Stimulated activated CD8-positive, alpha-beta memory T cell treated with anti-CD3 and anti-CD28 coated beads, Interleukin-2, amount 100 ng/mL, for 1 hour (primary cell): ENCODE data around the gene MUC2.

ENCODE experiments used
- DNase-seq, 2 donors: peaks; one replicate each; pipeline ENCODE4 v3.0.0-alpha.2; 2020; ENCODE audit warnings: low read depth in 2 of 2

MUC2 gene

DNA sequence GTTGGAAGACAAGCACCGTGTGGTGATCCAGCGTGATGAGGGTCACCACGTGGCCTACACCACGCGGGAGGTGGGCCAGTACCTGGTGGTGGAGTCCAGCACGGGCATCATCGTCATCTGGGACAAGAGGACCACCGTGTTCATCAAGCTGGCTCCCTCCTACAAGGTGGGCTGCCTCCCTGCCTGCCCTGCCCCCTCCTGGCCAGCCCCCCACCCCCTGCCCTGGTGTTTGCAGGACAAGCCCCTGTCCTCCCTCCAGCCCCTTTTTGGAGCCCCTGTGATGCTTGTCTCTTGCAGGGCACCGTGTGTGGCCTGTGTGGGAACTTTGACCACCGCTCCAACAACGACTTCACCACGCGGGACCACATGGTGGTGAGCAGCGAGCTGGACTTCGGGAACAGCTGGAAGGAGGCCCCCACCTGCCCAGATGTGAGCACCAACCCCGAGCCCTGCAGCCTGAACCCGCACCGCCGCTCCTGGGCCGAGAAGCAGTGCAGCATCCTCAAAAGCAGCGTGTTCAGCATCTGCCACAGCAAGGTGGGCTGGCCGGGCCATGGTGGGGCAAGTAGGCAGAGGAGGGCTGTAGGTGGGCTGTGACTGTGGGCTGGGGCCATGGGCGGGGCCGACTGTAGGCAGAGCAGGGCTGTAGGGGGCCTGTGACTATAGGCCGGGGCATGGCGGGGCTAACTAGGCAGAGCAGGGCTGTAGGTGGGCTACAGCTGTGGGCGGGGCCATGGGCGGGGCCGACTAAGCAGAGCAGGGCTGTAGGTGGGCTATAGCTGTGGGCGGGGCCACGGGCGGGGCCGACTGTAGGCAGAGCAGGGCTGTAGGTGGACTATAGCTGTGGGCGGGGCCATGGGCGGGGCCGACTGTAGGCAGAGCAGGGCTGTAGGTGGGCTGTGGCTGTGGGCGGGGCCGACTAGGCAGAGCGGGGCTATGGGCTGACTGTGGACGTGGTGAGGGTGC, 13.6 kb downstream of the MUC2 start:
- no peak for DNase-seq

DNA sequence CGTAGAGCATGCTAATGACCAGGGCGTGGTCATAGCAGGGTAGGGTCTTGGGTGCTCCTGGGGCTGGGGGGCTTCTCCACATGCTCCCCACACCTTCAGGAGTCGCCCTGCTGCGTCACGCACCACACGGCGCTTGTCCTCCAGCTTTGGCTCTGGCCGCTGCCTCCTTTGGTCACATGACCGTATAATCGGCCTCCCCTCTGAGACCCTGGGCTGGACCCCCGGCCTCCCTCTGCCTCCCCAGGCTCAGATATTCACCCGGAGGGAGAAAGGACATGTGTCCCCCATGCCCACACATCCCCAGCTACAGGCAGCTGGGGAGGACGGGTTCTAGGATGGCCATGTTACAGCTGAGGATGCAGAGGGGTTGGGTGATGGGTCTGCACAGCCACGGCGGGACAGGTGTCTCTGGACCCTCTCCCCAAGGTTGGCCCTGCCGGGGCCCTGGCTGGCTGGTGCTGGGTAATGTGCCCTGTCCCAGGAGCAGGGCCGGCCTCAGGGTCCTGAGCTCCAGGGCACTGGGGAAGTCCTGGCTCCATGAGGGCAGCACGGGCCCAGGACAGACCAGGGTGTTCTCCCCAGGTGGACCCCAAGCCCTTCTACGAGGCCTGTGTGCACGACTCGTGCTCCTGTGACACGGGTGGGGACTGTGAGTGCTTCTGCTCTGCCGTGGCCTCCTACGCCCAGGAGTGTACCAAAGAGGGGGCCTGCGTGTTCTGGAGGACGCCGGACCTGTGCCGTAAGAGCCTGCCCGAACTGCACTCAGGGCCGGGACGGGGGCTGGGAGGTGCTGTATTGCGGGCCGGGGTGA, 14.5 kb downstream of the MUC2 start:
- no peak for DNase-seq

DNA sequence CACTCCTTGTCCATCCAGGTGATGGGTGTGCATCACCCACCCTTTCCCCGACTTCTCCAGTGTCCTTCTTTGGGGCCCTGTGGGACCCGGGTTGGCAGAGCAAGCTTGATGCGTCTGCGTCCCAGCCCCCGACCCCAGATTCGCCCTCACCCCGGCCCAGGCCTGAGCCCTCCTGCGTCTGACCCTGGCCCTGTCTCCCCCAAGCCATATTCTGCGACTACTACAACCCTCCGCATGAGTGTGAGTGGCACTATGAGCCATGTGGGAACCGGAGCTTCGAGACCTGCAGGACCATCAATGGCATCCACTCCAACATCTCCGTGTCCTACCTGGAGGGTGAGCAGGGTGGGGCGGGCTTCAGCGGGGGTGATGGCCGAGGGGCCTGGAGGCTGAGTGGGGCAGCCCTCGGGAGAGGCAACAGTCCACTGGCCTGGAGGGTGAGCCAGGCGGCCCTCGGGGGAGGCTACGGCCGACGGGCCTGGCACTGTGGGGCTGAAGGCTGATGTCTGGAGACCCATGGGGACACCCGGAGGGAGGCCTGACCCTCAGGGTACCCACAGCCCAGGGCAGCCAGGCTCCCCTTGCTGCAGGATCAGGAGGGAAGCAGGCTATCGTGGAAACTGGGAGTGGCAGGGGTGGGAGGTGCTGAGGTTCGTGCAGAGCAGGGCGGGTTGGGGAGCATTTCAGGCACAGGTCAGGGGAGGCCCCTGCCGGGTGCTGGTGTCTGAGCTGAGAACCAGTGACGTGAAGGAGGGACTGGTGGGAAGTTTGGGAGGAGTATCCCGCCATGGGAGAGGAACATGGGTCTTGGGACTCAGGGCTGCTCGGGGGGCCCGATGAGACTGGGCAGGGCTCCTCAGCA, 15.3 kb downstream of the MUC2 start:
- no peak for DNase-seq

DNA sequence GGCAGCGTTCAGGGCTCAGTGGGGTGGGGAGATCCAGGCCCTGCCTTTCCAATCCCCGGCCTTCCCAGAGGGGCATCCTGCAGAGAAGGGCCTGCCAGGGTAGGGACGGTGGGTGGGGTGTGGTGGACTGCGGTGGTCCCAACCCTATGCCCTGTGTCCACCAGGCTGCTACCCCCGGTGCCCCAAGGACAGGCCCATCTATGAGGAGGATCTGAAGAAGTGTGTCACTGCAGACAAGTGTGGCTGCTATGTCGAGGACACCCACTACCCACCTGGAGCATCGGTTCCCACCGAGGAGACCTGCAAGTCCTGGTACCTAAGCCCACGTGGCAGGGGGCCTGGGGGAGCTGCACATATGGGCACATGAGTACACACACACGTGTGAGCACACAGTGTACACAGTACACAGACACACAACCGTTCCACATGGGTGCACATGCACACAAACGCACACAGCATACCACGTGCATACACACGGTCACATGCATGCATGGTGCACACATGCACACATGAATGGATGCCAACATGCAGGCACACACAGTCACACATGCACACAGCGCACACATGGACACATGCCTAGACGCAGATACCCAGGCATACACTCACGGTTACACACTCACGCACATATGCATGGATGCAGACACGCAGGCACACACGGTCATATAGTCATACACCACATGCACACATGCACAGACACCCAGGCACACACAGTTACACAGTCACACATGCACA, 16.1 kb downstream of the MUC2 start:
- no peak for DNase-seq

DNA sequence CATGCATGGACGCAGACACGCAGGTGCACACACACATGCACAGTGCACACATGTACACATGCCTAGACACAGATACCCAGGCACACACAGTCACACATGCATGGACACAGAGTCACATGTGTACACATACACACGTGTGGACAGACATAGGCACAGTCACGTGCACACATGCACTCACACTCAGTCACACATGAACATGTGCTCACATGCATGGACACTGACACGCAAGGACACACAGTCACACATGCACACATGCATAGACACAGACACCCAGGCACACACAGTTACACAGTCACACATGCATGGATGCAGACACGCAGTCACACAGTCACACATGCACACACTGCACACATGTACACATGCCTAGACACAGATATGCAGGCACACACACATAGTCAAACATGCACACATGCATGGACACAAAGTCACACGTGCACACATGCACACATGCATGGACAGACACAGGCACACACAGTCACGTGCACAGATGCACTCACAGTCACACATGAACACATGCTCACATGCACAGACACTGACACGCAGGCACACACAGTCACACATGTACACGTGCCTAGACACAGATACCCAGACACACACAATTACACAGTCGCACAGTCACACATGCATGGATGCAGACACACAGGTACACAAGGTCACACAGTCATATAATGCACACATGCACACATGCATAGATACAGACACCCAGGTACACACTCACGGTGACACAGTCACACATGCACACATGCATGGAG, 16.8 kb downstream of the MUC2 start:
- no peak for DNase-seq

DNA sequence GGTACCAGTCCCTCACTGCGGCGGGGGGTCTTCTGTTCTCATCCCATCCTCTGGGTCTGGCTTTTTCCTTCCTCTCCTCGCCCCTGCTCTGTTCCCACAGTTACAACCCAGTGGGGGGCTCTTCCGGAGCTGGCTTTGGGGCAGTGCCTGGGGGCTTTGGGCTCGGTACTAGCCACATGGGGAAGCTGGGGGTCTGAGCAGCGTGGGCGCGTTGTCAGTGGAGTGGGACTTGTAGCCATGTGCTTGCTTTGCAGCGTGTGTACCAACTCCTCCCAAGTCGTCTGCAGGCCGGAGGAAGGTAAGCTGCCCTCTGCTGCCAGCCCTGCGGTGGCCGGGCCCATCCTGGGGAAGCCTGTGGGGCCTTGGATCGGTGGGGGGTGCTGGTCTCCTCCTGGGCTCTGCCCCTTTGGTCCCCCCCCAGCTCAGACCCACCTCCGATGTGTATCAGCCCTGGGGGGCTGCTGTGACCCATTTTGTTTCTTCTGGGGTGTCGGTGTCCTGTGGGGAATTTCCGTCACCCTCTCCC, 17.5 kb downstream of the MUC2 start:
- DNase-seq: no peak

DNA sequence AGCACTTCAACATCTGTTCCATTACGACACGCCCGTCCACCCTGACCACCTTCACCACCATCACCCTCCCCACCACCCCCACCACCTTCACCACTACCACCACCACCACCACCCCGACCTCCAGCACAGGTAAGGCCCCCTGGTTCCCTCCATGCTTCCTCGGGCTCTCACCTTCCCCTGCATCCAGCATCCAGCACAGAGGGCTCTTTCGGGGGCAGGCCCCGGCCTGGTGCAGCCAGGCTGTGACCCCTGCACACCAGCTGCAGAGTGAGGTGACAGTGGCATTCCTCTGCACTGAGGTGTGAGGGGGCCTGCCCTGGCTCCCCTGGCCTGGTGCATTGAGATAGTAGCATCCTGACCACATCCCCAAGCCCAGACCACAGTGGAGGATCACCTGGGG, 18.2 kb downstream of the MUC2 start:
- DNase-seq: no peak

DNA sequence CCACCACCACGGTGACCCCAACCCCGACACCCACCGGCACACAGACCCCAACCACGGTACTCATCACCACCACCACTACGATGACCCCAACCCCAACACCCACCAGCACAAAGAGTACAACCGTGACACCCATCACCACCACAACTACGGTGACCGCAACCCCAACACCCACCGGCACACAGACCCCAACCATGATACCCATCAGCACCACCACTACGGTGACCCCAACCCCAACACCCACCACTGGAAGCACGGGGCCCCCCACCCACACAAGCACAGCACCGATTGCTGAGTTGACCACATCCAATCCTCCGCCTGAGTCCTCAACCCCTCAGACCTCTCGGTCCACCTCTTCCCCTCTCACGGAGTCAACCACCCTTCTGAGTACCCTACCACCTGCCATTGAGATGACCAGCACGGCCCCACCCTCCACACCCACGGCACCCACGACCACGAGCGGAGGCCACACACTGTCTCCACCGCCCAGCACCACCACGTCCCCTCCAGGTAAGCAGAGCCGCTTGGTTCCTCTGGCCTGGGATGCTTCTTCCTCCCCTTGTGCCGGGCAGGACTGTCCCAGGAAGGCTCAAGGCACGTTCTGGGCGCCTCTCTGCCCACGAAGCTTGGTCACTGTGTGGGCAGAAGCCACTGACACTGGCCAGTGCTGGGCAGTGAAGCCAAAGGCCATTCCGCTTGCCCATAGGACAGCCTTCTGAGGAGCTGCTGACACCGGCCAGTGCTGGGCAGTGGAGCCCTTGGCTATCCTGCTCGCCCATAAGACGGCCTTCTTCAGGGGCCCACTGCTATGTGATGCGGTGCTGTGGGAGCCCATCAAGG, 25.1 kb downstream of the MUC2 start:
- no peak for DNase-seq

DNA sequence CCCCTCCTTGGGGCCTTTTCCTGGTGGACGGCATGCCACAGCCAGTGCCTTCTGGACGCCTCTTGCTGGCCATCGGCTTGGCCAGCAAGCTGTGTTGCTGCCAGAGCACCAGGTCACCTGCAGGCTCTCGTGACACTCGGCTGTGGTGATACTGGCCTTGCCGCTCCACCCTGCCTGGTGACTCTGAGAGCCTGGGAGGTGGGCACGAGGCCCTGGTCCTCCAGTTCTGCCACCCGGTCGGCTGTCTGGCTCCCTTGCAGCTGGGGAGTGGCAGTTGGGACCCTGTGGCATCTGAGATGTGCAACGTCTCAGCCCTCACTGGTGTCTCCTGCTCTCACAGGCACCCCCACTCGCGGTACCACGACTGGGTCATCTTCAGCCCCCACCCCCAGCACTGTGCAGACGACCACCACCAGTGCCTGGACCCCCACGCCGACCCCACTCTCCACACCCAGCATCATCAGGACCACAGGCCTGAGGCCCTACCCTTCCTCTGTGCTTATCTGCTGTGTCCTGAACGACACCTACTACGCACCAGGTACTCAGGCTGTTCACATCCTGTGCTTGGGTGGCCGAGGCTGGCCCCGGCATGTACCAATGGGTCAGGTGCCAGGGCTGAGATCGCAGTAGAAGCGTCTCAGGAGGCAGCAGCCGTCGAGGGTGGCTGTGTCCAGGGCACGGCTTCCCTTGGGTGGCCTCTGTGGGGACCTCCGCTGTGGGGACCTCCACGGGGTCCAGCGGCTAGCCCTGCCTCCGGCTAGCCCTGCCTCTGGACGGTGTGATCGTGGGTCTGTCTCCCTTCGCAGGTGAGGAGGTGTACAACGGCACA, 26.0 kb downstream of the MUC2 start:
- DNase-seq: no peak

DNA sequence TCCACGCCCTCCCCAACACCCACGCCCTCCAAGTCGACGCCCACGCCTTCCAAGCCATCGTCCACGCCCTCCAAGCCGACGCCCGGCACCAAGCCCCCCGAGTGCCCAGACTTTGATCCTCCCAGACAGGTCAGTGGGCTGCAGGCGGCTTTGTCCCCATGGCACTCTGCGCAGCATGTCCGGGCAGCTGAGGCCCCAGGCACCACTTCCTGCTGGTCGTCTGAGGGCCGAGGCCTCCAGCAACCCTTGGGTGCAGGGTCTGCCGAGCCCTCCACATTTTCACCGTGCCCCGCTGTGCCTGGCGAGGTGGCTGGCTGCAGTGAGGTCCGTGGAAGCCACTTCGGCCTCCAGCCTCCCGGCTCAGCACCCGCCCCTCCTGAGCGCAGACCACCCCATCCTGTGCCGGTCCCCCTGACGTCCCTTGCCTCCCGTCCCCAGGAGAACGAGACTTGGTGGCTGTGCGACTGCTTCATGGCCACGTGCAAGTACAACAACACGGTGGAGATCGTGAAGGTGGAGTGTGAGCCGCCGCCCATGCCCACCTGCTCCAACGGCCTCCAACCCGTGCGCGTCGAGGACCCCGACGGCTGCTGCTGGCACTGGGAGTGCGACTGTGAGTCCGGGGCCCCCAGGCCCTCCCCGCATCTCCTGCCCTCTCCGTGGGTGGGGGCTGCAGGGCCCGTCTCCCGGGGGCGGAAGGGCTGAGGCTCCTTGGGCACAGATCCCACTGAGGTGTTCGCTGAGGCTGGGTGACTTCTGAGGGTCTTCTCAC, 26.8 kb downstream of the MUC2 start:
- DNase-seq: no peak

DNA sequence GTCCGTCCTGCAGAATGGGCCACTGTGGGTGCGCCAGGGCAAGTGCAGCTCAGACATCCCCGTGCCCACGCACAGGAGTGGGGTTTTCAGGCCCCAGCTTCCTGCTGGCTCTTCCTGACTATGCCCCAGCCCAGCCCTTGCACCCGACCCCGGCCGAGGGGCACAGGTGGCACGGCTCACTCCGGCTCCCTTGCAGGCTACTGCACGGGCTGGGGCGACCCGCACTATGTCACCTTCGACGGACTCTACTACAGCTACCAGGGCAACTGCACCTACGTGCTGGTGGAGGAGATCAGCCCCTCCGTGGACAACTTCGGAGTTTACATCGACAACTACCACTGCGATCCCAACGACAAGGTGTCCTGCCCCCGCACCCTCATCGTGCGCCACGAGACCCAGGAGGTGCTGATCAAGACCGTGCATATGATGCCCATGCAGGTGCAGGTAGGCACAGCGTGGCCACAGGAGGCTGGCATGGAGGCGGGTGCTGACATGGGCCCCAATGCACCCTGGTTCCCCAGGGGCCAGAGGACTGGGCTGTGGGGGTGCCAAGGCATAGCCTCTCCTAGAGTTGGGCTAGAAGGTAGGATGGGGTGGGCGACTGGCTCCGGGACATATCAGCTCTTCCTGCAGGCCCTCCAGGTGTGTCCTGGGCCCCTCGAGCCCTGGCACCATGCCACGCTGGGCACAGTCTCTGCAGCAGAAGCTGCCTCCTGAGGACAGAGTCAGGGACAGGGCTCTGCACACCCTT, 27.7 kb downstream of the MUC2 start:
- DNase-seq: no peak

DNA sequence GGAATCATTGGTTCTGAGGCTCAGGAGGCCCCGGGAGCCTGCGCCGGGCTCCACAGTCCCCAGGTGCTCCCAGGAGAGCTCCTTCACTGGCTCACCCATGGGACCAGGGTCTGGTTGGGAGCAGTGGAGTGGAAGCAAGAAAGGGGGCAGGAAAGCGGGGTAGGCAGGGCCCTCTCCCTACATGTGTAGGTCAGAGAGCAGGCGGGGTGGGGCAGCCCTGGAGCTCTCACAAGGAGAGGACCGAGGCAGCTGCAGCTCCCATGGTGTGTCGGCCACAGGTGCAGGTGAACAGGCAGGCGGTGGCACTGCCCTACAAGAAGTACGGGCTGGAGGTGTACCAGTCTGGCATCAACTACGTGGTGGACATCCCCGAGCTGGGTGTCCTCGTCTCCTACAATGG, 28.3 kb downstream of the MUC2 start:
- no peak for DNase-seq

DNA sequence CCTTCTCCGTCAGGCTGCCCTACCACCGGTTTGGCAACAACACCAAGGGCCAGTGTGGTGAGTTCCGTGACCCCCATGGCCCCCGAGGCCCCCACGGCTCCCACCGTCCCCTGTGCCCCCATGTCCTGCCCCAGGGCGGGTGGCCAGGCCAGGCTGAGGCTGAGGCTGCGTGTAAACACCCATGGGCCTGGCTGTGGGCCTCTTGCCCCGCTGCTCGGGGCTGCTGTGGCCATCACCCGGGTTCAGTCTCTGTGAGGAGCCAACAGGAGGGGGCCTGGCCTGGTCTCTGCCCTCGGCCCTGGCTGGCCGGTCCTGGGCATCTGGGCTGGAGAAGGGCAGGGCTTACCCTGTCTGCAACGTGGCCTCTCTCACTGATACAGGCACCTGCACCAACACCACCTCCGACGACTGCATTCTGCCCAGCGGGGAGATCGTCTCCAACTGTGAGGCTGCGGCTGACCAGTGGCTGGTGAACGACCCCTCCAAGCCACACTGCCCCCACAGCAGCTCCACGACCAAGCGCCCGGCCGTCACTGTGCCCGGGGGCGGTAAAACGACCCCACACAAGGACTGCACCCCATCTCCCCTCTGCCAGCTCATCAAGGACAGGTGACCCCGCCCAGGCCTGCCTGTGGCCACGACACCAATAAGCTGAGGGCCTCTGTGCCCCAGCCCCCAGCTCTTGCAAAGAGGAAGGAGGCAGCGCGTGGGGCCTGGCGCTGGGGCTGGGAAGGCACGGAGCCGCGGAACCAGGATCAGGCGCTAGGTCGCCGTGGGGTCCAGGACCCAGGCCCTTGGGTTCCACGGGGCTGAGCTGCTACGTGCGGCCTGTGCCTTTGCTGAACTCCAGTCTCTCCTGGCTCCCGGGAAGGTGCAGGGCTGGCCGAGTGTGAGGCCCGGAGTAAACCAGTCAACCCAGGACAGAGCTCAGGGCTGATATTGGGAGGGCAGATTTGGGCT, 29.0 kb downstream of the MUC2 start:
- no peak for DNase-seq

DNA sequence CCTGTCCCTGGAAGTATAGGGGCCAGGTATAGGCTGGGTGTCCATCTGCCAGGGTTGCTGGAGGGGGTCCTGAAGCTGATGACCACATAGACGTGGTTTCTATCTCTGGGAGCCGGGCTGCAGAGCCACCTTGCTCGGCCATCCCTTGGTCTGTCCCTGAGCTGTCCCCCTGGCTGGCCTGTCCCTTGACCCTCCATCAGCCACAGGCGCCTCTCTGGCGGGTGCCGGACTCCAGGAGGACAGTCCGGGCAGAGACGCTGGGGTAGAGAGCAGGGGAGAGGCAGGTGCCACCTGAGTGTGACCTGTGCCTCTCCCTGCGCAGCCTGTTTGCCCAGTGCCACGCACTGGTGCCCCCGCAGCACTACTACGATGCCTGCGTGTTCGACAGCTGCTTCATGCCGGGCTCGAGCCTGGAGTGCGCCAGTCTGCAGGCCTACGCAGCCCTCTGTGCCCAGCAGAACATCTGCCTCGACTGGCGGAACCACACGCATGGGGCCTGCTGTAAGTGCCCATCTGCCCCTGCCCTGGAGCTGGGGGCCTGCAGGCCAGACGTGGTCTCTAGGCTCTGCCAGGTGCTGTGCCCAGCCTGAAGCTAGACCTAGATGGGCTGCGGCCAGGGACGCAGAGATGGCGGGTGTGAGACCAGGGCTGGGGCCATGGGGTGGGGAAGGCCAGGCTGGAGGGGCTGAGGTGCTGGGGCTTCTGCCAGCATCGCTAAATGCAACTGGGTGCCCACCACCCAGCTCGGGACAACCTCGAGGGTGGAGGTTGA, 29.9 kb downstream of the MUC2 start:
- no peak for DNase-seq

DNA sequence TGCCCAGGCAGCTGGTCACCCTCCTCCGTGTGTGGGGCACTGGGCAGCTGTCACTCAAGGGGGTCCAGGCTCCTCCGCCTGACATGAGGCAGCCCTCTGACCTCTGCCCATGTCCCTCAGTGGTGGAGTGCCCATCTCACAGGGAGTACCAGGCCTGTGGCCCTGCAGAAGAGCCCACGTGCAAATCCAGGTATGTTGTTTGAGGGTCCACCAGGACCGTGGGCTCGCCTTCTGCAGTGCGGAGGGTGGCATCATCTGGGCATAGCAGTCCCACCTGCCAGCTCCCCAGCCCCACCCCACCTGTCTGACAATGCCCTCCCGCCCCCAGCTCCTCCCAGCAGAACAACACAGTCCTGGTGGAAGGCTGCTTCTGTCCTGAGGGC, 30.5 kb downstream of the MUC2 start:
- DNase-seq: no peak
